CD4-positive, alpha-beta T cell (primary cell): ENCODE measurements around the gene ALG3. TPM values are rescaled to one million over a fixed set of nuclear protein-coding genes. Genes with fewer than 3 reads are reported as not detected.

Source experiments
- ATAC-seq: fragments of 200-7000 bp; cut with Tn5 transposase; one replicate; pipeline ENCODE4 v1.10.0; 2022; ENCODE audit warnings: mild to moderate bottlenecking; ENCODE audit not compliant: poor library complexity
- CTCF ChIA-PET: fragments of 350-600 bp; sonication (Branson Sonifier 250); formaldehyde crosslinking; loops from one replicate; lab custom pipeline; 2021; ENCODE audit warnings: antibody characterized with exemption, inconsistent platforms; lab: Charles Lee
- POLR2A ChIA-PET: fragments of 350-600 bp; sonication (Branson Sonifier 250); formaldehyde crosslinking; loops from one replicate; lab custom pipeline; 2021; ENCODE audit warnings: antibody characterized with exemption, inconsistent platforms; lab: Charles Lee
- DNase-seq, 14 experiments: peaks; one replicate each; pipeline ENCODE4 v3.0.0-alpha.2; 2013 to 2020; ENCODE audit warnings: mixed read lengths in 2 of 14
- H3K27ac ChIP-seq, 2 donors: one replicate each; pipeline versions ENCODE4 v1.5.1 to v1.7.0; 2013; ENCODE audit warnings: low read length in 2 of 2, low read depth in 1 of 2, mild to moderate bottlenecking in 1 of 2
- H3K27me3 ChIP-seq, 2 experiments: 1 replicate in 1 of 2; 2 replicates in 1 of 2; pipeline versions ENCODE4 v1.6.1 to v1.7.0; 2013; ENCODE audit warnings: low read length in 2 of 2, control low read depth in 1 of 2, mild to moderate bottlenecking in 1 of 2, moderate library complexity in 1 of 2; ENCODE audit not compliant: insufficient read depth in 2 of 2, control insufficient read depth in 1 of 2
- H3K36me3 ChIP-seq: one replicate; pipeline ENCODE4 v1.6.1; 2013; ENCODE audit warnings: low read length, control low read depth; ENCODE audit not compliant: insufficient read depth
- H3K4me1 ChIP-seq: one replicate; pipeline ENCODE4 v1.6.1; 2013; ENCODE audit warnings: low read length, control low read depth; ENCODE audit not compliant: insufficient read depth
- H3K4me3 ChIP-seq: one replicate; pipeline ENCODE4 v1.5.1; 2013; ENCODE audit warnings: mild to moderate bottlenecking, low read length, moderate library complexity
- H3K9me3 ChIP-seq, 2 experiments: 1 replicate in 1 of 2; 2 replicates in 1 of 2; pipeline versions ENCODE4 v1.6.1 to v1.7.0; 2013; ENCODE audit warnings: low read length in 2 of 2, mild to moderate bottlenecking in 2 of 2, control low read depth in 1 of 2, moderate library complexity in 1 of 2; ENCODE audit not compliant: control insufficient read depth in 1 of 2, insufficient read depth in 1 of 2
- H3K27ac Mint-ChIP-seq: one replicate; pipeline ENCODE4 v1.8.0; 2020; ENCODE audit warnings: mixed read lengths
- H3K27me3 Mint-ChIP-seq: one replicate; pipeline ENCODE4 v1.8.0; 2021; ENCODE audit warnings: mixed read lengths
- H3K36me3 Mint-ChIP-seq: one replicate; pipeline ENCODE4 v1.8.0; 2021; ENCODE audit warnings: low read depth, mixed read lengths
- H3K4me1 Mint-ChIP-seq: one replicate; pipeline ENCODE4 v1.8.0; 2021; ENCODE audit warnings: low read depth, mixed read lengths
- H3K4me3 Mint-ChIP-seq: one replicate; pipeline ENCODE4 v1.8.0; 2020; ENCODE audit warnings: mild to moderate bottlenecking, mixed read lengths
- H3K9me3 Mint-ChIP-seq: one replicate; pipeline ENCODE4 v1.8.0; 2020; ENCODE audit warnings: mixed read lengths
- intact Hi-C, 2 experiments: fragments of 100-400 bp; cut with DNase I in 1 of 2; cut with micrococcal nuclease in 1 of 2; formaldehyde crosslinking; loops; one replicate each; pipeline versions ENCODE4 v1.15.1 to v1.9.0; 2023 to 2025; cut with DNase I, micrococcal nuclease
- total RNA-seq, 174 experiments: library from RNA in 2 of 174; stranded (reverse) in 2 of 174; gene quantifications; one replicate each; pipeline ENCODE4 v1.2.3 and lab custom pipeline; 2021 to 2026
- TF ChIP-seq, protein P1 (sequence below): fragments of 200-600 bp; IDR thresholded peaks from one replicate; pipeline ENCODE4 v1.8.0; 2022; ENCODE audit warnings: antibody characterized with exemption, mild to moderate bottlenecking

Gene ALG3
- total RNA-seq, 2 experiments from 2014 or later: 12.0 to 13.5 TPM

DNA sequence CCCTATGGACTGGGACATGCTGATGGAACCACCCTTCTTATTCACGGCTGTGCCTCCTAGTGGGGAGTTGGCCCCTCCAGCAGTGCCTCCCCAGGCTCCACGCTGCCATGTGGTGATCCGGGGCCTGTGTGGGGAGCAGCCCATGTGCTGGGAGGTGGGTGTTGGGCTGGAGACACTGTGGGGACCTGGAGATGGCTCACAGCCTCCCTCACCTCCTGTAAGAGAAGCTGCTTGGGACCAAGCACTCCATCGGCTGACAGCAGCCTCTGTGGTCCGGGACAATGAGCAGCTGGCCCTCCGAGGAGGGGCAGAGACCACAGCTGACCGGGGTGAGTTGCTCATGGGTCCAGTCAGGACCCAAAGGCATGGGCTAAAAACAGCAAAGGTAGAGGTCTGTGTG, 9.1 kb downstream of the ALG3 start:
- H3K4me1 ChIP-seq: no peaks in the 10 kb centered on the region
- ChIA-PET POLR2A (no interaction called here), CTCF (interaction anchor here (1.4 to 1.8 kb wide), 2 partner anchors 10 to 12 kb away, joined by 4 read pairs; partner anchors contain the start of gene EEF1AKMT4)
- no peak overlapping the region for H3K27ac ChIP-seq
- ATAC-seq (no peak), DNase-seq (no peak)
- H3K4me3 ChIP-seq: no peak overlapping the region
- intact Hi-C loops: no loop called here
- Mint-ChIP-seq H3K4me1 (no peaks in the 10 kb centered on the region), H3K9me3 (no peaks in the 10 kb centered on the region), H3K27me3 (no peaks in the 10 kb centered on the region), H3K4me3 (no peak overlapping the region), H3K27ac (no peak overlapping the region), H3K36me3 (peaks cover 27% of the 10 kb centered on the region)
- no peaks in the 10 kb centered on the region for H3K9me3 ChIP-seq
- TF ChIP-seq, protein P1, sequence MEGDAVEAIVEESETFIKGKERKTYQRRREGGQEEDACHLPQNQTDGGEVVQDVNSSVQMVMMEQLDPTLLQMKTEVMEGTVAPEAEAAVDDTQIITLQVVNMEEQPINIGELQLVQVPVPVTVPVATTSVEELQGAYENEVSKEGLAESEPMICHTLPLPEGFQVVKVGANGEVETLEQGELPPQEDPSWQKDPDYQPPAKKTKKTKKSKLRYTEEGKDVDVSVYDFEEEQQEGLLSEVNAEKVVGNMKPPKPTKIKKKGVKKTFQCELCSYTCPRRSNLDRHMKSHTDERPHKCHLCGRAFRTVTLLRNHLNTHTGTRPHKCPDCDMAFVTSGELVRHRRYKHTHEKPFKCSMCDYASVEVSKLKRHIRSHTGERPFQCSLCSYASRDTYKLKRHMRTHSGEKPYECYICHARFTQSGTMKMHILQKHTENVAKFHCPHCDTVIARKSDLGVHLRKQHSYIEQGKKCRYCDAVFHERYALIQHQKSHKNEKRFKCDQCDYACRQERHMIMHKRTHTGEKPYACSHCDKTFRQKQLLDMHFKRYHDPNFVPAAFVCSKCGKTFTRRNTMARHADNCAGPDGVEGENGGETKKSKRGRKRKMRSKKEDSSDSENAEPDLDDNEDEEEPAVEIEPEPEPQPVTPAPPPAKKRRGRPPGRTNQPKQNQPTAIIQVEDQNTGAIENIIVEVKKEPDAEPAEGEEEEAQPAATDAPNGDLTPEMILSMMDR: no peak
- H3K36me3 ChIP-seq: peaks cover 28% of the 10 kb centered on the region
- H3K27me3 ChIP-seq: no peaks in the 10 kb centered on the region

- no peaks in the 10 kb centered on the region for H3K4me1 ChIP-seq
- ChIA-PET CTCF (interaction anchor here (1.4 to 1.8 kb wide), 2 partner anchors 11 to 12 kb away, joined by 4 read pairs; partner anchors contain the start of gene EEF1AKMT4), POLR2A (no interaction called here)
- Mint-ChIP-seq H3K27me3 (peaks cover under 1% of the 10 kb centered on the region), H3K9me3 (no peaks in the 10 kb centered on the region), H3K27ac (no peak overlapping the region), H3K4me1 (no peaks in the 10 kb centered on the region), H3K36me3 (peaks cover 22% of the 10 kb centered on the region), H3K4me3 (no peak overlapping the region)
- no peak overlapping the region for H3K27ac ChIP-seq
- TF ChIP-seq, protein P1: no peak
- ATAC-seq (no peak), DNase-seq (no peak)
- H3K4me3 ChIP-seq: no peak overlapping the region
- peaks cover 23% of the 10 kb centered on the region for H3K36me3 ChIP-seq
- H3K27me3 ChIP-seq: peaks cover 0 to 2% of the 10 kb centered on the region in 2 experiments
- intact Hi-C loops: no loop called here
- no peaks in the 10 kb centered on the region for H3K9me3 ChIP-seq
These were observed 9.5 kb downstream of the ALG3 start for GRCh38 chr3:184239221-184239620.

GRCh38 chr3:184238246-184238818, 10.4 kb downstream of the ALG3 start:
- ChIA-PET POLR2A (interaction anchor here (1.6 kb wide), 1 partner anchor 9 kb away, joined by 3 read pairs; the partner anchor contains the start of gene VWA5B2), CTCF (no interaction called here)
- Histone ChIP-seq H3K27ac (no peak overlapping the region), H3K9me3 (no peaks in the 10 kb centered on the region), H3K4me1 (no peaks in the 10 kb centered on the region), H3K36me3 (peaks cover 14% of the 10 kb centered on the region), H3K4me3 (no peak overlapping the region), H3K27me3 (peaks cover 2 to 6% of the 10 kb centered on the region in 2 experiments)
- intact Hi-C loops: no loop called here
- no peaks in the 10 kb centered on the region for H3K4me1 Mint-ChIP-seq
- no peaks in the 10 kb centered on the region for H3K9me3 Mint-ChIP-seq
- H3K36me3 Mint-ChIP-seq: peaks cover 13% of the 10 kb centered on the region
- ATAC-seq (no peak), DNase-seq (no peak)
- TF ChIP-seq, protein P1: no peak
- H3K27me3 Mint-ChIP-seq: peaks cover 7% of the 10 kb centered on the region
- H3K4me3 Mint-ChIP-seq: no peak overlapping the region
- no peak overlapping the region for H3K27ac Mint-ChIP-seq
